ENCODE results near the gene CCDC107. TPM values are rescaled to one million over a fixed set of nuclear protein-coding genes. Genes with fewer than 3 reads are reported as not detected.

Gene CCDC107
- total and polyA plus RNA-seq, 2 experiments from 2014 or later = 12.1 to 42.2 TPM

DNA sequence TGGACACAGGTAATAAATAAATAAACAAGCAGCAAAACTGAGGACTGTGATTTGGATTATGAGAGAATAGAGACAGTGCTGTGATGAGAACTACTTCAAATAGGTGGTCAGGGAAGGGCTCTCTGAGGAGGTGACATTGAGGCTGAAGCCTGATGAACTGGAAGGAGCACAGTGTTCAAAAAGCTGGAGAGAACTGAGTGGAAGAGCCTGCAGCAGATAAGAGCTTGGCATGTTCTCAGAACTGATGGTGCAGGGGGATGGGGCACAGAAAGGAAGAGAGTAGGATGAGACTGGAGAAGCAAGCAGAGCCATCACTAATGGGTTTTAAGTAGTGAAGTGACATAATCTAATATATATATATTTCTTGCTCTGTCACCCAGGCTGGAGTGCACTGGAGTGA is 42.9 kb downstream of the CCDC107 start:
- Histone ChIP-seq H3K79me2 (no peaks in the 10 kb centered on the region), H4K20me1 (ENCODE audit: insufficient read depth, poor library complexity, severe bottlenecking) (no peaks in the 10 kb centered on the region), H3K36me3 (replicated peaks; ENCODE audit: insufficient read depth, low read depth) (no peaks in the 10 kb centered on the region), H3K4me1 (ENCODE audit: insufficient read depth) (no peaks in the 10 kb centered on the region), H3K9me2 (replicated peaks; ENCODE audit: insufficient read depth) (no peaks in the 10 kb centered on the region), H3K4me2 (no peak overlapping the region), H3K27me3 (no peaks in the 10 kb centered on the region), H3K4me3 (no peak overlapping the region), H2AFZ (no peak overlapping the region), H3K9me3 (ENCODE audit: low read depth) (no peaks in the 10 kb centered on the region), H3K27ac (no peak overlapping the region)
- no peak for DNase-seq (ENCODE audit: low spot score)
- TF ChIP-seq EZH2 (IDR thresholded peaks at IDR 0.05; ENCODE audit: borderline replicate concordance) (no peak), CTCF (IDR thresholded peaks at IDR 0.05; ENCODE audit: poor library complexity) (no peak), EZH2phosphoT487 (IDR thresholded peaks at IDR 0.05; ENCODE audit: low read depth, severe bottlenecking, unreplicated experiment) (no peak)

DNA sequence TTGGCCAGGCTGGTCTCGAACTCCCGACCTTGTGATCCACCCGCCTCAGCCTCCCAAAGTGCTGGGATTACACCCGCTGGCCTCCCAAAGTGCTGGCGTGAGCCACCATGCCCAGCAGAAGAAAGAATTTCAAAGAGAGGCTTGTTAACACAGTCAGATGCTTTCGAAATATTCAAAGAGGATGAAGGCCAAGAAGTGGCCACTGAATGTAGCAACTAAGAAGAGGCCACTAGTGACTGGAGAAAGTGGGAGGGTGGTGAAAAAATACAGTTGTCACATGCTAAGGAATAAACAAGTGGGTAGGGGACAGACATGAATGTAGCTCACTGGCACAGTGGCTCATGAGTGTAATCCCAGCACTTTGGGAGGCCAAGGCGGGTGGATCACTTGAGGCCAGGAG is 44.6 kb downstream of the CCDC107 start:
- H3K79me2 ChIP-seq = no peaks in the 10 kb centered on the region
- WGBS (ENCODE audit: low lambda C conversion rate, missing lambda C conversion rate) = 97% methylated on average over 7 of the region's 7 CpGs

GRCh38 chr9:35703906-35704672 is 46.0 kb downstream of the CCDC107 start:
- Histone ChIP-seq H3K9me3 (ENCODE audit: low read depth) (no peaks in the 10 kb centered on the region), H3K36me3 (replicated peaks; ENCODE audit: insufficient read depth, low read depth) (peaks cover 4% of the 10 kb centered on the region), H3K27me3 (no peaks in the 10 kb centered on the region), H3K4me1 (ENCODE audit: insufficient read depth) (no peaks in the 10 kb centered on the region), H3K4me2 (no peak overlapping the region), H2AFZ (no peak overlapping the region), H3K9me2 (replicated peaks; ENCODE audit: insufficient read depth) (no peaks in the 10 kb centered on the region), H3K4me3 (no peak overlapping the region), H3K27ac (no peak overlapping the region), H4K20me1 (ENCODE audit: insufficient read depth, poor library complexity, severe bottlenecking) (no peaks in the 10 kb centered on the region), H3K79me2 (no peaks in the 10 kb centered on the region)
- no peak for TF ChIP-seq EZH2 (IDR thresholded peaks at IDR 0.05; ENCODE audit: borderline replicate concordance)
- no peak for TF ChIP-seq EZH2phosphoT487 (IDR thresholded peaks at IDR 0.05; ENCODE audit: low read depth, severe bottlenecking, unreplicated experiment)
- TF ChIP-seq CTCF (IDR thresholded peaks at IDR 0.05; ENCODE audit: poor library complexity) = no peak
- DNase-seq (ENCODE audit: low spot score) = no peak
- WGBS (ENCODE audit: low lambda C conversion rate, missing lambda C conversion rate) = 97% methylated on average over 26 of the region's 26 CpGs

More for the DNA sequence above, 44.6 kb downstream of the CCDC107 start:
- Histone ChIP-seq H3K4me2 (no peak overlapping the region), H3K27me3 (no peaks in the 10 kb centered on the region), H2AFZ (no peak overlapping the region), H3K4me1 (ENCODE audit: insufficient read depth) (no peaks in the 10 kb centered on the region), H3K36me3 (replicated peaks; ENCODE audit: insufficient read depth, low read depth) (no peaks in the 10 kb centered on the region), H4K20me1 (ENCODE audit: insufficient read depth, poor library complexity, severe bottlenecking) (no peaks in the 10 kb centered on the region), H3K4me3 (no peak overlapping the region), H3K9me3 (ENCODE audit: low read depth) (no peaks in the 10 kb centered on the region), H3K27ac (no peak overlapping the region), H3K9me2 (replicated peaks; ENCODE audit: insufficient read depth) (no peaks in the 10 kb centered on the region)
- TF ChIP-seq EZH2 (IDR thresholded peaks at IDR 0.05; ENCODE audit: borderline replicate concordance) = no peak
- TF ChIP-seq EZH2phosphoT487 (IDR thresholded peaks at IDR 0.05; ENCODE audit: low read depth, severe bottlenecking, unreplicated experiment) = no peak
- TF ChIP-seq CTCF (IDR thresholded peaks at IDR 0.05; ENCODE audit: poor library complexity) = no peak
- no peak for DNase-seq (ENCODE audit: low spot score)

Measured in hepatocyte (in vitro differentiated cells).